Osteocyte (in vitro differentiated cells): ENCODE data around the gene INPP4B. TPM values are rescaled to one million over a fixed set of nuclear protein-coding genes. Genes with fewer than 3 reads are reported as not detected.

ENCODE experiments used
- DNase-seq: peaks from one replicate; pipeline ENCODE4 v3.0.0; 2021; ENCODE audit warnings: mixed read lengths; ENCODE audit not compliant: unreplicated experiment; ENCODE audit errors: extremely low spot score
- H3K27ac Mint-ChIP-seq: one replicate; pipeline ENCODE4 v1.8.0; 2021; ENCODE audit warnings: mild to moderate bottlenecking, mixed read lengths; ENCODE audit not compliant: unreplicated experiment
- H3K27me3 Mint-ChIP-seq: one replicate; pipeline ENCODE4 v1.8.0; 2021; ENCODE audit warnings: mixed read lengths; ENCODE audit not compliant: unreplicated experiment
- H3K36me3 Mint-ChIP-seq: one replicate; pipeline ENCODE4 v1.8.0; 2021; ENCODE audit warnings: mixed read lengths; ENCODE audit not compliant: unreplicated experiment
- H3K4me1 Mint-ChIP-seq: one replicate; pipeline ENCODE4 v1.8.0; 2021; ENCODE audit warnings: mixed read lengths; ENCODE audit not compliant: unreplicated experiment
- H3K4me3 Mint-ChIP-seq: one replicate; pipeline ENCODE4 v1.8.0; 2021; ENCODE audit warnings: mild to moderate bottlenecking, moderate library complexity, mixed read lengths; ENCODE audit not compliant: unreplicated experiment
- H3K9me3 Mint-ChIP-seq: one replicate; pipeline ENCODE4 v1.8.0; 2021; ENCODE audit warnings: mixed read lengths; ENCODE audit not compliant: unreplicated experiment
- total RNA-seq: library from RNA; stranded (reverse); gene quantifications from 2 replicates; pipeline ENCODE4 v1.2.1, GENCODE V29; 2021
- TF ChIP-seq, protein P1 (sequence below): fragments of 200-600 bp; sonication (generic); IDR thresholded peaks from 2 replicates; pipeline ENCODE4 v1.5.0; 2021; ENCODE audit warnings: antibody characterized with exemption, mild to moderate bottlenecking, moderate library complexity

Gene INPP4B
- total RNA-seq, 1 donor from 2014 or later: 10.9 TPM

DNA sequence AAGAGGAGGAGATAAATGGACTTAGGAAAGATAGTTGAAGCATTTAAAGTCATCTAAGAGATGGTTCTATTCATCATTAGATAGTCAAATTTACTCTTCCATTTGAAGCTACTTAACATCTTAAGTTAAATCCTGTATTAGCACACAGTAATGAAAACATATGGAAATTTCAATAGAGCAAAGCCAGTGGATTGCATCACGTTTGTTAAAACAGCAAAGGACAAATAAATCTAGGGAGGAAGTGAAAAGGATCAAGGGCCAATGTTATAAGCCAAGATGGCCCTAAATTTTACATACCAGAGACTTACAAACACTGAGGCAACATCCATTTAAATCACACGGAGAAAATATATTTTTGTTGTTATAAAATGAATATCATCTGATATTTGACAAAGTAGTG is 602.8 kb downstream of the INPP4B start:
- TF ChIP-seq, protein P1, sequence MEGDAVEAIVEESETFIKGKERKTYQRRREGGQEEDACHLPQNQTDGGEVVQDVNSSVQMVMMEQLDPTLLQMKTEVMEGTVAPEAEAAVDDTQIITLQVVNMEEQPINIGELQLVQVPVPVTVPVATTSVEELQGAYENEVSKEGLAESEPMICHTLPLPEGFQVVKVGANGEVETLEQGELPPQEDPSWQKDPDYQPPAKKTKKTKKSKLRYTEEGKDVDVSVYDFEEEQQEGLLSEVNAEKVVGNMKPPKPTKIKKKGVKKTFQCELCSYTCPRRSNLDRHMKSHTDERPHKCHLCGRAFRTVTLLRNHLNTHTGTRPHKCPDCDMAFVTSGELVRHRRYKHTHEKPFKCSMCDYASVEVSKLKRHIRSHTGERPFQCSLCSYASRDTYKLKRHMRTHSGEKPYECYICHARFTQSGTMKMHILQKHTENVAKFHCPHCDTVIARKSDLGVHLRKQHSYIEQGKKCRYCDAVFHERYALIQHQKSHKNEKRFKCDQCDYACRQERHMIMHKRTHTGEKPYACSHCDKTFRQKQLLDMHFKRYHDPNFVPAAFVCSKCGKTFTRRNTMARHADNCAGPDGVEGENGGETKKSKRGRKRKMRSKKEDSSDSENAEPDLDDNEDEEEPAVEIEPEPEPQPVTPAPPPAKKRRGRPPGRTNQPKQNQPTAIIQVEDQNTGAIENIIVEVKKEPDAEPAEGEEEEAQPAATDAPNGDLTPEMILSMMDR: no peak
- Mint-ChIP-seq H3K36me3 (peaks cover 2% of the 10 kb centered on the region), H3K27ac (no peak overlapping the region), H3K4me1 (peaks cover 15% of the 10 kb centered on the region), H3K9me3 (peaks cover 10% of the 10 kb centered on the region), H3K4me3 (no peak overlapping the region), H3K27me3 (no peaks in the 10 kb centered on the region)
- DNase-seq: no peak

DNA sequence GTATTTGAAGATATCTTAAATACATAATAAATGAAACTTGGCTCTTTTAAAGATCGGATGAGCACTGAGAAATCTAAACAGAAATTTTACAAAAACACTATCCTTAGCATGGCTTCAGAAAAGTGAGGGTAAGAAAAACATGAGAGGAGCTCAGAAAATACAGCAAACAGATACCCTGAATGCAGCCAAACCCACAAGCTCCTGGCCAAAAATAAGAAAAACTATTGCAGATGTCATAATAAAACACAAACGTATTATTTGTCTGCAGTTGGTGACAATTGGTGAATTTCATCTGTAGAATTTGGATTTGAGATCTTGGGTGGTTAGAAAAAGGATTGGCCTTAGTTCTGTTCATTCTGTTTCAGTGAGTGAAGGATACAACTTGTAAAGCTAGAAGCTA is 603.9 kb downstream of the INPP4B start:
- H3K4me1 Mint-ChIP-seq: peaks cover 16% of the 10 kb centered on the region
- no peaks in the 10 kb centered on the region for H3K27me3 Mint-ChIP-seq
- TF ChIP-seq, protein P1: no peak
- no peak overlapping the region for H3K4me3 Mint-ChIP-seq
- DNase-seq: no peak
- peaks cover 10% of the 10 kb centered on the region for H3K9me3 Mint-ChIP-seq
- peaks cover 2% of the 10 kb centered on the region for H3K36me3 Mint-ChIP-seq
- H3K27ac Mint-ChIP-seq: no peak overlapping the region

- DNase-seq: no peak
- Mint-ChIP-seq H3K36me3 (peaks cover 4% of the 10 kb centered on the region), H3K4me3 (no peak overlapping the region), H3K27me3 (no peaks in the 10 kb centered on the region), H3K9me3 (peaks cover 4% of the 10 kb centered on the region), H3K27ac (no peak overlapping the region), H3K4me1 (peaks cover 16% of the 10 kb centered on the region)
- TF ChIP-seq, protein P1: no peak
Measured at GRCh38 chr4:142238589-142238988, 607.5 kb downstream of the INPP4B start.

GRCh38 chr4:142236268-142236667 is 609.8 kb downstream of the INPP4B start:
- Mint-ChIP-seq H3K27me3 (no peaks in the 10 kb centered on the region), H3K9me3 (no peaks in the 10 kb centered on the region), H3K4me1 (peaks cover 9% of the 10 kb centered on the region), H3K27ac (no peak overlapping the region), H3K4me3 (no peak overlapping the region), H3K36me3 (peaks cover 2% of the 10 kb centered on the region)
- DNase-seq: no peak
- TF ChIP-seq, protein P1: no peak

GRCh38 chr4:142231787-142232186 is 614.3 kb downstream of the INPP4B start:
- no peak overlapping the region for H3K27ac Mint-ChIP-seq
- H3K9me3 Mint-ChIP-seq: no peaks in the 10 kb centered on the region
- H3K27me3 Mint-ChIP-seq: no peaks in the 10 kb centered on the region
- DNase-seq: no peak
- TF ChIP-seq, protein P1: no peak
- H3K4me3 Mint-ChIP-seq: no peak overlapping the region
- no peaks in the 10 kb centered on the region for H3K36me3 Mint-ChIP-seq
- no peaks in the 10 kb centered on the region for H3K4me1 Mint-ChIP-seq
